ENCODE data around the gene RAD51D. TPM values are rescaled to one million over a fixed set of nuclear protein-coding genes. Genes with fewer than 3 reads are reported as not detected.

RAD51D gene
- total RNA-seq, 3 donors from 2014 or later (not counting 1 experiment from before 2014, with no cell fraction given) = 15.4 to 27.0 (median 22.7) TPM

- H3K27me3 ChIP-seq (ENCODE audit: control insufficient read depth, insufficient read depth, low read length) = no peaks in the 10 kb centered on the region
- H3K9me3 ChIP-seq (ENCODE audit: control insufficient read depth, insufficient read depth, low read length) = no peaks in the 10 kb centered on the region
- Mint-ChIP-seq H3K4me1 (peaks cover 37 to 43% of the 10 kb centered on the region in 2 donors), H3K4me3 (peak overlapping the region; percentile 79), H3K9me3 (no peaks in the 10 kb centered on the region), H3K27me3 (ENCODE audit: low read depth in 2 of 2) (no peaks in the 10 kb centered on the region), H3K36me3 (no peaks in the 10 kb centered on the region), H3K27ac (peak overlapping the region; percentile 84 to 87)
- ATAC-seq (peak; percentile 69 to 81 (median 77)), DNase-seq (peak; percentile 37 to 74)
- intact Hi-C loops (cut with micrococcal nuclease) = loop anchor here (1.0 to 5.0 kb wide), 4 partner anchors 53 to 286 kb away; partner anchors contain the start of genes SLFN12 and SLFN13
- TF ChIP-seq, protein P1, sequence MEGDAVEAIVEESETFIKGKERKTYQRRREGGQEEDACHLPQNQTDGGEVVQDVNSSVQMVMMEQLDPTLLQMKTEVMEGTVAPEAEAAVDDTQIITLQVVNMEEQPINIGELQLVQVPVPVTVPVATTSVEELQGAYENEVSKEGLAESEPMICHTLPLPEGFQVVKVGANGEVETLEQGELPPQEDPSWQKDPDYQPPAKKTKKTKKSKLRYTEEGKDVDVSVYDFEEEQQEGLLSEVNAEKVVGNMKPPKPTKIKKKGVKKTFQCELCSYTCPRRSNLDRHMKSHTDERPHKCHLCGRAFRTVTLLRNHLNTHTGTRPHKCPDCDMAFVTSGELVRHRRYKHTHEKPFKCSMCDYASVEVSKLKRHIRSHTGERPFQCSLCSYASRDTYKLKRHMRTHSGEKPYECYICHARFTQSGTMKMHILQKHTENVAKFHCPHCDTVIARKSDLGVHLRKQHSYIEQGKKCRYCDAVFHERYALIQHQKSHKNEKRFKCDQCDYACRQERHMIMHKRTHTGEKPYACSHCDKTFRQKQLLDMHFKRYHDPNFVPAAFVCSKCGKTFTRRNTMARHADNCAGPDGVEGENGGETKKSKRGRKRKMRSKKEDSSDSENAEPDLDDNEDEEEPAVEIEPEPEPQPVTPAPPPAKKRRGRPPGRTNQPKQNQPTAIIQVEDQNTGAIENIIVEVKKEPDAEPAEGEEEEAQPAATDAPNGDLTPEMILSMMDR (IDR thresholded peaks at IDR 0.05) = no peak
- H3K4me1 ChIP-seq (ENCODE audit: control insufficient read depth, insufficient read depth, low read length) = peaks cover 40% of the 10 kb centered on the region
- 31% methylated on average over 3 of the region's 3 CpGs for WGBS (ENCODE audit: insufficient coverage)
- H3K36me3 ChIP-seq (ENCODE audit: control insufficient read depth, insufficient read depth, low read length) = no peaks in the 10 kb centered on the region
- H3K27ac ChIP-seq (ENCODE audit: low read length) = peak overlapping the region; percentile 85
- peak overlapping the region; percentile 14 for H3K4me3 ChIP-seq (ENCODE audit: low read length)
Observed at GRCh38 chr17:35161281-35161761, 41.7 kb upstream of the RAD51D start.

GRCh38 chr17:35160354-35161201 is 40.9 kb upstream of the RAD51D start:
- H3K27me3 Mint-ChIP-seq (ENCODE audit: low read depth in 2 of 2) = no peaks in the 10 kb centered on the region
- no peaks in the 10 kb centered on the region for H3K36me3 ChIP-seq (ENCODE audit: control insufficient read depth, insufficient read depth, low read length)
- peak overlapping the region; percentile 14 for H3K4me3 ChIP-seq (ENCODE audit: low read length)
- no peaks in the 10 kb centered on the region for H3K9me3 ChIP-seq (ENCODE audit: control insufficient read depth, insufficient read depth, low read length)
- peak overlapping the region; percentile 79 for H3K4me3 Mint-ChIP-seq
- ATAC-seq (peak; percentile 69 to 80 (median 77)), DNase-seq (peak; percentile 34 to 77)
- no peaks in the 10 kb centered on the region for H3K27me3 ChIP-seq (ENCODE audit: control insufficient read depth, insufficient read depth, low read length)
- H3K4me1 Mint-ChIP-seq = peaks cover 37 to 43% of the 10 kb centered on the region in 2 donors
- H3K9me3 Mint-ChIP-seq = no peaks in the 10 kb centered on the region
- H3K36me3 Mint-ChIP-seq = no peaks in the 10 kb centered on the region
- H3K27ac ChIP-seq (ENCODE audit: low read length) = peak overlapping the region; percentile 85
- WGBS (ENCODE audit: insufficient coverage) = 43% methylated on average over 11 of the region's 13 CpGs
- peak overlapping the region; percentile 84 to 87 for H3K27ac Mint-ChIP-seq
- intact Hi-C loops (cut with micrococcal nuclease) = loop anchor here (1.0 to 5.0 kb wide), 4 partner anchors 54 to 287 kb away; partner anchors contain the start of genes SLFN12 and SLFN13
- H3K4me1 ChIP-seq (ENCODE audit: control insufficient read depth, insufficient read depth, low read length) = peaks cover 40% of the 10 kb centered on the region
- TF ChIP-seq, protein P1 (IDR thresholded peaks at IDR 0.05) = no peak

DNA sequence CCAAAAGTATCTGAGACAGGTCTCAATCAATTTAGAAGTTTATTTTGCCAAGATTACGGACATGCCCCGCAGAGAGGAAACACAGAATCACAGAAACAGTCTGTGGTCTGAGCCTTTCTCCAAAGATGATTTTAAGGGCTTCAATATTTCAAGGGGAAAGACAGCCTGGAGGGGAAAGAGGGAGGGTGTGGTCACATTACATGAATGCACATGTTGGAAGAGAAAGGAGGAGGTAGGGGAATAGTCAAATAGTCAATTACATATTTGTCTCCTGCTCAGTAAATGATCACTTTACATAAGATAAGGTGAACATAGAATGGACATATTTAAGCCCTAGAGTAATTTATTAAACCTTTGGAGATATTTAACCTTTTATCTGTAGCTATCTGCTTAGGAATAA is 40.3 kb upstream of the RAD51D start:
- Mint-ChIP-seq H3K36me3 (no peaks in the 10 kb centered on the region), H3K4me1 (peaks cover 37 to 43% of the 10 kb centered on the region in 2 donors), H3K9me3 (no peaks in the 10 kb centered on the region), H3K4me3 (peak overlapping the region; percentile 79), H3K27me3 (ENCODE audit: low read depth in 2 of 2) (no peaks in the 10 kb centered on the region), H3K27ac (peak overlapping the region; percentile 84 to 87)
- 63% methylated on average over 2 of the region's 2 CpGs for WGBS (ENCODE audit: insufficient coverage)
- Histone ChIP-seq H3K4me3 (ENCODE audit: low read length) (no peak overlapping the region), H3K9me3 (ENCODE audit: control insufficient read depth, insufficient read depth, low read length) (no peaks in the 10 kb centered on the region), H3K4me1 (ENCODE audit: control insufficient read depth, insufficient read depth, low read length) (peaks cover 36% of the 10 kb centered on the region), H3K27me3 (ENCODE audit: control insufficient read depth, insufficient read depth, low read length) (no peaks in the 10 kb centered on the region), H3K36me3 (ENCODE audit: control insufficient read depth, insufficient read depth, low read length) (no peaks in the 10 kb centered on the region), H3K27ac (ENCODE audit: low read length) (peak overlapping the region; percentile 85)
- DNase-seq = no peak
- no peak for ATAC-seq
- TF ChIP-seq, protein P1 (IDR thresholded peaks at IDR 0.05) = no peak
- intact Hi-C loops (cut with micrococcal nuclease) = loop anchor here (5.0 kb wide), 2 partner anchors 272 to 287 kb away; partner anchors contain the start of genes SLFN12 and SLFN13
